HEK293 (cell line): ENCODE data around the gene CCDC57.
A peak's percentile ranks its signal among the peaks of the same experiment; 100 is the strongest.

Experiments used
- CTCF ChIA-PET: fragments of 350-600 bp; formaldehyde crosslinking; extraction: SDS; loops from one replicate; lab custom pipeline; 2021; ENCODE audit warnings: antibody characterized with exemption; lab: Yijun Ruan, JAX
- POLR2A ChIA-PET: fragments of 300-600 bp; formaldehyde crosslinking; extraction: SDS; loops from one replicate; lab custom pipeline; 2020; ENCODE audit warnings: antibody characterized with exemption, inconsistent platforms; lab: Yijun Ruan, JAX
- H3K27ac ChIP-seq: fragments of 200-500 bp; sonication (Bioruptor generic); 2 replicates; pipeline ENCODE4 v1.5.1; 2014; ENCODE audit warnings: low read depth, low read length, control low read depth, inconsistent platforms; ENCODE audit errors: extremely low read depth
- H3K36me3 ChIP-seq, 2 experiments: fragments of 200-500 bp in 1 of 2; sonication (Bioruptor generic) in 1 of 2; 1 replicate in 1 of 2; 2 replicates in 1 of 2; pipeline ENCODE4 v1.5.1; 2014 to 2017; ENCODE audit warnings: inconsistent platforms in 2 of 2, low read length in 2 of 2; ENCODE audit not compliant: control insufficient read depth in 2 of 2, insufficient read depth in 1 of 2
- H3K4me1 ChIP-seq: fragments of 200-500 bp; sonication (Bioruptor generic); 2 replicates; pipeline ENCODE4 v1.5.1; 2014; ENCODE audit warnings: mild to moderate bottlenecking, low read length, inconsistent platforms; ENCODE audit not compliant: control insufficient read depth, insufficient read depth
- H3K4me3 ChIP-seq: 2 replicates; pipeline ENCODE4 v1.5.1; 2011; ENCODE audit warnings: low read depth, mild to moderate bottlenecking, control low read depth, low read length, moderate library complexity
- H3K9me3 ChIP-seq: fragments of 200-500 bp; sonication (Bioruptor generic); 2 replicates; pipeline ENCODE4 v1.5.1; 2014; ENCODE audit warnings: low read depth, low read length, inconsistent platforms; ENCODE audit not compliant: control insufficient read depth, insufficient read depth
- EGR2 ChIP-seq: fragments of 450-650 bp; formaldehyde crosslinking; IDR thresholded peaks from 2 replicates; pipeline ENCODE4 v1.5.1; 2016; ENCODE audit warnings: low read depth, missing biosample characterization, missing genetic modification characterization
- GLIS1 ChIP-seq: fragments of 450-650 bp; formaldehyde crosslinking; IDR thresholded peaks from 2 replicates; pipeline ENCODE4 v1.5.1; 2016; ENCODE audit warnings: missing biosample characterization, missing genetic modification characterization
- SP2 ChIP-seq: fragments of 450-650 bp; formaldehyde crosslinking; IDR thresholded peaks from 2 replicates; pipeline ENCODE4 v1.5.1; 2016; ENCODE audit warnings: missing biosample characterization, missing genetic modification characterization
- ZBTB48 ChIP-seq: fragments of 450-650 bp; formaldehyde crosslinking; IDR thresholded peaks from 2 replicates; pipeline ENCODE4 v1.5.1; 2016; ENCODE audit warnings: missing biosample characterization, missing genetic modification characterization
- ZFHX2 ChIP-seq: fragments of 450-650 bp; formaldehyde crosslinking; conservative IDR thresholded peaks from 2 replicates; pipeline ENCODE4 v1.5.1; 2016; ENCODE audit warnings: missing biosample characterization, missing genetic modification characterization
- ZNF132 ChIP-seq: fragments of 450-650 bp; formaldehyde crosslinking; IDR thresholded peaks from 2 replicates; pipeline ENCODE4 v1.5.1; 2017; ENCODE audit warnings: missing biosample characterization, missing genetic modification characterization, borderline replicate concordance
- ZNF138 ChIP-seq: fragments of 450-650 bp; formaldehyde crosslinking; IDR thresholded peaks from 2 replicates; pipeline ENCODE4 v1.5.1; 2016; ENCODE audit warnings: missing biosample characterization, missing genetic modification characterization, borderline replicate concordance
- ZNF155 ChIP-seq: fragments of 450-650 bp; formaldehyde crosslinking; IDR thresholded peaks from 2 replicates; pipeline ENCODE4 v1.5.1; 2016; ENCODE audit warnings: missing biosample characterization, missing genetic modification characterization
- ZNF366 ChIP-seq: fragments of 450-650 bp; formaldehyde crosslinking; conservative IDR thresholded peaks from 2 replicates; pipeline ENCODE4 v1.5.1; 2016; ENCODE audit warnings: missing biosample characterization, missing genetic modification characterization
- ZNF544 ChIP-seq: fragments of 450-650 bp; formaldehyde crosslinking; IDR thresholded peaks from 2 replicates; pipeline ENCODE4 v1.5.0; 2017; ENCODE audit warnings: missing biosample characterization, missing genetic modification characterization
- ZNF791 ChIP-seq: fragments of 450-650 bp; formaldehyde crosslinking; IDR thresholded peaks from 2 replicates; pipeline ENCODE4 v1.5.1; 2016; ENCODE audit warnings: missing biosample characterization, missing genetic modification characterization
- ZNF792 ChIP-seq: fragments of 450-650 bp; formaldehyde crosslinking; IDR thresholded peaks from 2 replicates; pipeline ENCODE4 v1.5.1; 2016; ENCODE audit warnings: missing biosample characterization, missing genetic modification characterization
- TF ChIP-seq, protein P1 (sequence below): fragments of 450-650 bp; formaldehyde crosslinking; IDR thresholded peaks from 2 replicates; pipeline ENCODE4 v1.5.1; 2016; ENCODE audit warnings: missing biosample characterization, missing genetic modification characterization, borderline replicate concordance
- TF ChIP-seq, protein P2 (sequence below): fragments of 450-650 bp; formaldehyde crosslinking; IDR thresholded peaks from 2 replicates; pipeline ENCODE4 v1.5.1; 2017; ENCODE audit warnings: missing biosample characterization, missing genetic modification characterization
- TF ChIP-seq, protein P3 (sequence below): fragments of 450-650 bp; formaldehyde crosslinking; IDR thresholded peaks from 2 replicates; pipeline ENCODE4 v1.5.1; 2017; ENCODE audit warnings: missing biosample characterization, missing genetic modification characterization
- TF ChIP-seq, protein P4 (sequence below): fragments of 450-650 bp; formaldehyde crosslinking; IDR thresholded peaks from 2 replicates; pipeline ENCODE4 v1.5.1; 2016; ENCODE audit warnings: missing biosample characterization, missing genetic modification characterization
- TF ChIP-seq, protein P5 (sequence below): sonication (generic); formaldehyde crosslinking; IDR thresholded peaks from 2 replicates; pipeline ENCODE4 v1.8.1; 2022; ENCODE audit warnings: mild to moderate bottlenecking, moderate library complexity, missing genetic modification reagents

The CCDC57 gene

DNA sequence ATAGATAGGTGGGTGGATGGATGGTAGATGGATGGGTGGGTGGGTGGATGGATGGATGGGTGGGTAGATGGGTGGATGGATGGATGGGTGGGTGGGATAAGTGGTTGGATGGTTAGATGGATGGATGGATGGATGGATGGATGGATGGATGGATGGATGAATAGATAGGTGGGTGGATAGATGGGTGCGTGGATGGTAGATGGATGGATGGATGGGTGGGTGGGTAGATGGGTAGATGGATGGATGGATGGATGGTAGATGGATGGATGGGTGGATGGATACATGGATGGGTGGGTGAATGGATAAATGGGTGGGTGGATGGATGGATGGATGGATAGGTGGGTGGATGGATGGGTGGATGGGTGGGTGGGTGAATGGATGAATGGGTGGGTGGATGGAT, 64.6 kb downstream of the CCDC57 start (continued):
- TF ChIP-seq, protein P1, sequence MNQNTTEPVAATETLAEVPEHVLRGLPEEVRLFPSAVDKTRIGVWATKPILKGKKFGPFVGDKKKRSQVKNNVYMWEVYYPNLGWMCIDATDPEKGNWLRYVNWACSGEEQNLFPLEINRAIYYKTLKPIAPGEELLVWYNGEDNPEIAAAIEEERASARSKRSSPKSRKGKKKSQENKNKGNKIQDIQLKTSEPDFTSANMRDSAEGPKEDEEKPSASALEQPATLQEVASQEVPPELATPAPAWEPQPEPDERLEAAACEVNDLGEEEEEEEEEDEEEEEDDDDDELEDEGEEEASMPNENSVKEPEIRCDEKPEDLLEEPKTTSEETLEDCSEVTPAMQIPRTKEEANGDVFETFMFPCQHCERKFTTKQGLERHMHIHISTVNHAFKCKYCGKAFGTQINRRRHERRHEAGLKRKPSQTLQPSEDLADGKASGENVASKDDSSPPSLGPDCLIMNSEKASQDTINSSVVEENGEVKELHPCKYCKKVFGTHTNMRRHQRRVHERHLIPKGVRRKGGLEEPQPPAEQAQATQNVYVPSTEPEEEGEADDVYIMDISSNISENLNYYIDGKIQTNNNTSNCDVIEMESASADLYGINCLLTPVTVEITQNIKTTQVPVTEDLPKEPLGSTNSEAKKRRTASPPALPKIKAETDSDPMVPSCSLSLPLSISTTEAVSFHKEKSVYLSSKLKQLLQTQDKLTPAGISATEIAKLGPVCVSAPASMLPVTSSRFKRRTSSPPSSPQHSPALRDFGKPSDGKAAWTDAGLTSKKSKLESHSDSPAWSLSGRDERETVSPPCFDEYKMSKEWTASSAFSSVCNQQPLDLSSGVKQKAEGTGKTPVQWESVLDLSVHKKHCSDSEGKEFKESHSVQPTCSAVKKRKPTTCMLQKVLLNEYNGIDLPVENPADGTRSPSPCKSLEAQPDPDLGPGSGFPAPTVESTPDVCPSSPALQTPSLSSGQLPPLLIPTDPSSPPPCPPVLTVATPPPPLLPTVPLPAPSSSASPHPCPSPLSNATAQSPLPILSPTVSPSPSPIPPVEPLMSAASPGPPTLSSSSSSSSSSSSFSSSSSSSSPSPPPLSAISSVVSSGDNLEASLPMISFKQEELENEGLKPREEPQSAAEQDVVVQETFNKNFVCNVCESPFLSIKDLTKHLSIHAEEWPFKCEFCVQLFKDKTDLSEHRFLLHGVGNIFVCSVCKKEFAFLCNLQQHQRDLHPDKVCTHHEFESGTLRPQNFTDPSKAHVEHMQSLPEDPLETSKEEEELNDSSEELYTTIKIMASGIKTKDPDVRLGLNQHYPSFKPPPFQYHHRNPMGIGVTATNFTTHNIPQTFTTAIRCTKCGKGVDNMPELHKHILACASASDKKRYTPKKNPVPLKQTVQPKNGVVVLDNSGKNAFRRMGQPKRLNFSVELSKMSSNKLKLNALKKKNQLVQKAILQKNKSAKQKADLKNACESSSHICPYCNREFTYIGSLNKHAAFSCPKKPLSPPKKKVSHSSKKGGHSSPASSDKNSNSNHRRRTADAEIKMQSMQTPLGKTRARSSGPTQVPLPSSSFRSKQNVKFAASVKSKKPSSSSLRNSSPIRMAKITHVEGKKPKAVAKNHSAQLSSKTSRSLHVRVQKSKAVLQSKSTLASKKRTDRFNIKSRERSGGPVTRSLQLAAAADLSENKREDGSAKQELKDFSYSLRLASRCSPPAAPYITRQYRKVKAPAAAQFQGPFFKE (tag by site-specific recombination): no peak
- TF ChIP-seq ZNF138 (tag by site-specific recombination) (no peak), GLIS1 (no peak)

DNA sequence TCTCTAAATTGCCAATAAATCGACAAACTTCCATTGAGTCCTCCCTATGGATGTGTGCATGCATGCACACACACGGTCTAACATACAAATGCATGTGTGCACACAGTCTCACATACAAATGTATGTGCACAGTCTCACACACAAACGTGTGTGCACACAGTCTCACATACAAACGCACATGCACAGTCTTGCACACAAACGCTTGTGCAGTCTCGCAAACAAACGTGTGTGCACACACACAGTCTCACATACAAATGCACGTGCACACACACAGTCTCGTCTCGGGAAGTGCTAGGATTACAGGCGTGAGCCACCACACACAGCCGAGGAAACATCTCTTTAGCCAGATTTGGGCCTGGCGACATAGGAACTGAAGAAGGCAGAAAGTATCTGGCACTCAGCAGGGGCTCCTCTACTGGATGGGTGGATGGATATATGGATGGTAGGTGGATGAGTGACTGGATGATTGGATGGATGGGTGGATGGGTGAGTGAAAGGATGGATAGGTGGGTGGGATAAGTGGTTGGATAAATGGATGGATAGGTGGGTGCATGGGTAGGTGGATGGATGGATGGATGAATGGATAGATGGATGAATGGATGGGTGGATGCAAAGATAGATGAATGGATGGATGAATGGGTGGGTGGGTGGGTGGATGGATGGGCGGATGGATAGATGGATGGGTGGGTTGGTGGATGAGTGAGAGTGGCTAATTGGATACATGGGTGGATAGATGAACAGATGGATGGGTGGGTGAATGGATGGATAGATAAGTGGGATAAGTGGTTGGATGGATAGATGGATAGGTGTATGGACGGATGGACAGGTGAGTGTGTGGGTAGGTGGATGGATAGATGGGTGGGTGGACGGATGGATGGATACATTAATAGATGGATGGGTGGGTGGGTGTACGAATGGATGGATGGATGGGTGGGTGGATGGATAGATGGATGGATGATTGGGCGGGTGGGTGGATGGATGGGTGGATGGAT, 65.7 kb downstream of the CCDC57 start:
- POLR2A ChIA-PET: no interaction called here
- H3K4me1 ChIP-seq: no peaks in the 10 kb centered on the region
- CTCF ChIA-PET: no interaction called here

DNA sequence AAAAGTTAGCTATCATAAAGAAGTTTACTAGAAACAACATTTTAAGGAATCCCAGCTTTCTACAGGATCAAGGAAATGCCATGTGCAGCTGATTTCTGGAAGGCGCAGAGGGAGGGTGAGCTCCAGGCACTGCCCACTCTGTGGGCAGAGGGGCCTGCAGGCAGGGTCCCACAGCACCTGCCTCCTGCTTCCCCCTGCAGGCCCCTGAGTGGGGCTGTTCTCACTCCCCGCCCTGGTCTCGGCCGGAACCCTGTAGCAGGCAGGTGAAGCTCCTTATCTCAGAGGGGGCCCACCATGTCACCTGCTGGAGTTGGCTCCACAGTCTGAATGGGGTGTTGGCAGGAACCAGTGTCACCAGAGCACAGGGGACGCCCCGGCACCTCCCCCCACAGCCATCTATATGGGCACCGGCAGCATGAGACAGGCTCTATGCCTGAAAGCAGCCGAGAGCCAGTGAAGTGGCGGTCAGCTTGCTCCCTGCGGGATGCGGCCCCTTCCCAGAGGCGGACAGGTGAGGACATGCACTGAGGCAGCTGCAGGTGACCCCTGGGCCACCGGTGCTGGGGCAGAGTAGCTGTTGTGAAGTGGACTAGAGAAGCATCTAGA, 67.0 kb downstream of the CCDC57 start:
- no peaks in the 10 kb centered on the region for H3K4me1 ChIP-seq
- H3K4me3 ChIP-seq: no peak overlapping the region
- ChIA-PET POLR2A (no interaction called here), CTCF (interaction anchor here (0.7 kb wide), 3 partner anchors 41 to 124 kb away, joined by 3 read pairs; no protein-coding TSS in a partner anchor)
- TF ChIP-seq ZNF155 (tag by site-specific recombination): no peak
- TF ChIP-seq, protein P2, sequence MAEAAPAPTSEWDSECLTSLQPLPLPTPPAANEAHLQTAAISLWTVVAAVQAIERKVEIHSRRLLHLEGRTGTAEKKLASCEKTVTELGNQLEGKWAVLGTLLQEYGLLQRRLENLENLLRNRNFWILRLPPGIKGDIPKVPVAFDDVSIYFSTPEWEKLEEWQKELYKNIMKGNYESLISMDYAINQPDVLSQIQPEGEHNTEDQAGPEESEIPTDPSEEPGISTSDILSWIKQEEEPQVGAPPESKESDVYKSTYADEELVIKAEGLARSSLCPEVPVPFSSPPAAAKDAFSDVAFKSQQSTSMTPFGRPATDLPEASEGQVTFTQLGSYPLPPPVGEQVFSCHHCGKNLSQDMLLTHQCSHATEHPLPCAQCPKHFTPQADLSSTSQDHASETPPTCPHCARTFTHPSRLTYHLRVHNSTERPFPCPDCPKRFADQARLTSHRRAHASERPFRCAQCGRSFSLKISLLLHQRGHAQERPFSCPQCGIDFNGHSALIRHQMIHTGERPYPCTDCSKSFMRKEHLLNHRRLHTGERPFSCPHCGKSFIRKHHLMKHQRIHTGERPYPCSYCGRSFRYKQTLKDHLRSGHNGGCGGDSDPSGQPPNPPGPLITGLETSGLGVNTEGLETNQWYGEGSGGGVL (tag by site-specific recombination): no peak
- no peak for TF ChIP-seq ZNF791 (tag by site-specific recombination)
- TF ChIP-seq SP2 (tag by site-specific recombination): no peak
- TF ChIP-seq ZNF132 (tag by site-specific recombination): no peak
- TF ChIP-seq, protein P3, sequence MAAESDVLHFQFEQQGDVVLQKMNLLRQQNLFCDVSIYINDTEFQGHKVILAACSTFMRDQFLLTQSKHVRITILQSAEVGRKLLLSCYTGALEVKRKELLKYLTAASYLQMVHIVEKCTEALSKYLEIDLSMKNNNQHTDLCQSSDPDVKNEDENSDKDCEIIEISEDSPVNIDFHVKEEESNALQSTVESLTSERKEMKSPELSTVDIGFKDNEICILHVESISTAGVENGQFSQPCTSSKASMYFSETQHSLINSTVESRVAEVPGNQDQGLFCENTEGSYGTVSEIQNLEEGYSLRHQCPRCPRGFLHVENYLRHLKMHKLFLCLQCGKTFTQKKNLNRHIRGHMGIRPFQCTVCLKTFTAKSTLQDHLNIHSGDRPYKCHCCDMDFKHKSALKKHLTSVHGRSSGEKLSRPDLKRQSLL (tag by site-specific recombination): no peak
- no peak for TF ChIP-seq ZNF544 (tag by site-specific recombination)
- TF ChIP-seq ZBTB48 (tag by site-specific recombination): no peak
- TF ChIP-seq, protein P4, sequence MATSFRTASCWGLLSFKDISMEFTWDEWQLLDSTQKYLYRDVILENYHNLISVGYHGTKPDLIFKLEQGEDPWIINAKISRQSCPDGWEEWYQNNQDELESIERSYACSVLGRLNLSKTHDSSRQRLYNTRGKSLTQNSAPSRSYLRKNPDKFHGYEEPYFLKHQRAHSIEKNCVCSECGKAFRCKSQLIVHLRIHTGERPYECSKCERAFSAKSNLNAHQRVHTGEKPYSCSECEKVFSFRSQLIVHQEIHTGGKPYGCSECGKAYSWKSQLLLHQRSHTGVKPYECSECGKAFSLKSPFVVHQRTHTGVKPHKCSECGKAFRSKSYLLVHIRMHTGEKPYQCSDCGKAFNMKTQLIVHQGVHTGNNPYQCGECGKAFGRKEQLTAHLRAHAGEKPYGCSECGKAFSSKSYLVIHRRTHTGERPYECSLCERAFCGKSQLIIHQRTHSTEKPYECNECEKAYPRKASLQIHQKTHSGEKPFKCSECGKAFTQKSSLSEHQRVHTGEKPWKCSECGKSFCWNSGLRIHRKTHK (tag by site-specific recombination): no peak
- TF ChIP-seq, protein P5, sequence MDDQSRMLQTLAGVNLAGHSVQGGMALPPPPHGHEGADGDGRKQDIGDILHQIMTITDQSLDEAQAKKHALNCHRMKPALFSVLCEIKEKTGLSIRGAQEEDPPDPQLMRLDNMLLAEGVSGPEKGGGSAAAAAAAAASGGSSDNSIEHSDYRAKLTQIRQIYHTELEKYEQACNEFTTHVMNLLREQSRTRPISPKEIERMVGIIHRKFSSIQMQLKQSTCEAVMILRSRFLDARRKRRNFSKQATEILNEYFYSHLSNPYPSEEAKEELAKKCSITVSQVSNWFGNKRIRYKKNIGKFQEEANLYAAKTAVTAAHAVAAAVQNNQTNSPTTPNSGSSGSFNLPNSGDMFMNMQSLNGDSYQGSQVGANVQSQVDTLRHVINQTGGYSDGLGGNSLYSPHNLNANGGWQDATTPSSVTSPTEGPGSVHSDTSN (CRISPR knock-in tag): no peak
- H3K9me3 ChIP-seq: no peaks in the 10 kb centered on the region
- no peak overlapping the region for H3K27ac ChIP-seq
- H3K36me3 ChIP-seq: peaks cover 0 to 9% of the 10 kb centered on the region in 2 experiments; a peak in 2 of 3 replicates

More for the DNA sequence above, 65.7 kb downstream of the CCDC57 start:
- no peak overlapping the region for H3K4me3 ChIP-seq
- TF ChIP-seq EGR2 (tag by site-specific recombination) (peak; percentile 93), ZFHX2 (tag by site-specific recombination) (peak; percentile 71), ZNF366 (tag by site-specific recombination) (peak; percentile 85), ZNF792 (no peak)
- no peaks in the 10 kb centered on the region for H3K9me3 ChIP-seq
- no peak overlapping the region for H3K27ac ChIP-seq
- peaks cover 0 to 12% of the 10 kb centered on the region in 2 experiments; a peak in 2 of 3 replicates for H3K36me3 ChIP-seq
